HepG2 (cell line): Measurements from ENCODE around the gene METRN. TPM values are rescaled to one million over a fixed set of nuclear protein-coding genes. Genes with fewer than 3 reads are reported as not detected.

Source experiments
- CBX2 ChIP-seq, 2 experiments: fragments of 200-600 bp in 1 of 2; sonication (generic); formaldehyde crosslinking in 1 of 2; IDR thresholded peaks; 2 replicates each; pipeline versions ENCODE4 v1.7.0 to v1.8.1; 2018 to 2022; ENCODE audit warnings: low read depth in 2 of 2, low read length in 1 of 2, mild to moderate bottlenecking in 1 of 2, missing genetic modification reagents in 1 of 2
- CC2D1A ChIP-seq: sonication (generic); formaldehyde crosslinking; IDR thresholded peaks from 2 replicates; pipeline ENCODE4 v1.8.1; 2023; ENCODE audit warnings: mild to moderate bottlenecking, missing genetic modification reagents
- GABPB1 ChIP-seq: IDR thresholded peaks from 2 replicates; pipeline ENCODE4 v1.6.1; 2016; ENCODE audit warnings: mild to moderate bottlenecking, missing genetic modification reagents, moderate library complexity, missing compliant biosample characterization
- IKZF4 ChIP-seq: sonication (generic); formaldehyde crosslinking; IDR thresholded peaks from 2 replicates; pipeline ENCODE4 v1.5.1; 2020; ENCODE audit warnings: borderline replicate concordance, mild to moderate bottlenecking, low read depth, missing genetic modification reagents; ENCODE audit errors: not compliant biosample characterization
- KDM4B ChIP-seq: sonication (generic); formaldehyde crosslinking; IDR thresholded peaks from 2 replicates; pipeline ENCODE4 v1.4.0; 2020; ENCODE audit warnings: missing genetic modification reagents
- NONO ChIP-seq, 2 experiments: fragments of 450-650 bp in 1 of 2; sonication (generic) in 1 of 2; formaldehyde crosslinking in 1 of 2; IDR thresholded peaks in 1 of 2; conservative IDR thresholded peaks in 1 of 2; 2 replicates each; pipeline versions ENCODE4 v1.6.1 to v1.8.0; 2017 to 2022; ENCODE audit warnings: mild to moderate bottlenecking in 1 of 2, missing genetic modification reagents in 1 of 2, moderate library complexity in 1 of 2
- PHF8 ChIP-seq: sonication (generic); formaldehyde crosslinking; IDR thresholded peaks from 2 replicates; pipeline ENCODE4 v1.5.0; 2020; ENCODE audit warnings: missing genetic modification reagents
- SALL2 ChIP-seq: sonication (generic); formaldehyde crosslinking; IDR thresholded peaks from 2 replicates; pipeline ENCODE4 v1.8.1; 2023; ENCODE audit warnings: mild to moderate bottlenecking, missing genetic modification reagents, inconsistent platforms
- TOPORS ChIP-seq: sonication (generic); formaldehyde crosslinking; IDR thresholded peaks from 2 replicates; pipeline ENCODE4 v1.8.0; 2023; ENCODE audit warnings: mild to moderate bottlenecking, missing genetic modification reagents
- ZC3H13 ChIP-seq: sonication (generic); formaldehyde crosslinking; IDR thresholded peaks from 2 replicates; pipeline ENCODE4 v1.8.1; 2023; ENCODE audit warnings: mild to moderate bottlenecking, missing genetic modification reagents, moderate library complexity
- ZNF292 ChIP-seq: sonication (generic); formaldehyde crosslinking; IDR thresholded peaks from 2 replicates; pipeline ENCODE4 v1.8.1; 2022; ENCODE audit warnings: mild to moderate bottlenecking, low read depth, missing genetic modification reagents, borderline replicate concordance
- ZNF296 ChIP-seq: sonication (generic); formaldehyde crosslinking; conservative IDR thresholded peaks from 2 replicates; pipeline ENCODE4 v1.5.0; 2020; ENCODE audit warnings: mild to moderate bottlenecking, missing genetic modification reagents
- ZNF546 ChIP-seq: sonication (generic); formaldehyde crosslinking; conservative IDR thresholded peaks from 2 replicates; pipeline ENCODE4 v1.8.1; 2023; ENCODE audit warnings: mild to moderate bottlenecking, missing genetic modification reagents
- ZNF567 ChIP-seq: sonication (generic); formaldehyde crosslinking; IDR thresholded peaks from 2 replicates; pipeline ENCODE4 v1.8.1; 2023; ENCODE audit warnings: mild to moderate bottlenecking, missing genetic modification reagents, borderline replicate concordance
- ZNF713 ChIP-seq: sonication (generic); formaldehyde crosslinking; IDR thresholded peaks from 2 replicates; pipeline ENCODE4 v1.4.0; 2020; ENCODE audit warnings: mild to moderate bottlenecking, missing genetic modification reagents
- ZNF780A ChIP-seq: sonication (generic); formaldehyde crosslinking; IDR thresholded peaks from 2 replicates; pipeline ENCODE4 v1.8.0; 2022; ENCODE audit warnings: mild to moderate bottlenecking, missing genetic modification reagents, moderate library complexity
- ZSCAN30 ChIP-seq: sonication (generic); formaldehyde crosslinking; IDR thresholded peaks from 2 replicates; pipeline ENCODE4 v1.5.0; 2020; ENCODE audit warnings: mild to moderate bottlenecking, missing genetic modification reagents
- polyA plus RNA-seq, 8 experiments: library from polyadenylated mRNA; depleted of rRNA in 3 of 8; stranded (reverse) in 7 of 8; unstranded in 1 of 8; fragments of >200 nt; fragmentation: Illumina TruSeq in 4 of 8; extraction: Trizol in 4 of 8; gene quantifications; 2 replicates each; pipeline versions ENCODE4 v1.2.1 to v1.2.3, GENCODE V29; 2011 to 2016; ENCODE audit warnings: low read depth in 4 of 8, missing spikeins in 1 of 8, mixed read lengths in 1 of 8; ENCODE audit not compliant: insufficient read depth in 1 of 8
- total RNA-seq, 5 experiments: library from RNA; depleted of rRNA; stranded (reverse); fragments of >200 nt; fragmentation: Illumina TruSeq; extraction: Trizol; gene quantifications; 2 replicates each; pipeline ENCODE4 v1.2.3, GENCODE V29; 2016; ENCODE audit warnings: low read depth in 1 of 5
- TF ChIP-seq, protein P1 (sequence below), 2 experiments: sonication (generic) in 1 of 2; formaldehyde crosslinking in 1 of 2; IDR thresholded peaks; 2 replicates each; pipeline versions ENCODE4 v1.4.0 to v1.6.1; 2018 to 2020; ENCODE audit warnings: missing genetic modification reagents in 2 of 2, borderline replicate concordance in 1 of 2, low read depth in 1 of 2, mild to moderate bottlenecking in 1 of 2, missing biosample characterization in 1 of 2
- TF ChIP-seq, protein P2 (sequence below): sonication (generic); formaldehyde crosslinking; IDR thresholded peaks from 2 replicates; pipeline ENCODE4 v1.4.0; 2020; ENCODE audit warnings: mild to moderate bottlenecking, missing genetic modification reagents
- TF ChIP-seq, protein P3 (sequence below): sonication (generic); formaldehyde crosslinking; IDR thresholded peaks from 2 replicates; pipeline ENCODE4 v1.4.0; 2020; ENCODE audit warnings: missing genetic modification reagents

The METRN gene
- total and polyA plus RNA-seq, 2 of the 13 experiments (the other 11 are each of a cell fraction or from before 2014, with no cell fraction given) = 25.5 to 46.1 TPM

DNA sequence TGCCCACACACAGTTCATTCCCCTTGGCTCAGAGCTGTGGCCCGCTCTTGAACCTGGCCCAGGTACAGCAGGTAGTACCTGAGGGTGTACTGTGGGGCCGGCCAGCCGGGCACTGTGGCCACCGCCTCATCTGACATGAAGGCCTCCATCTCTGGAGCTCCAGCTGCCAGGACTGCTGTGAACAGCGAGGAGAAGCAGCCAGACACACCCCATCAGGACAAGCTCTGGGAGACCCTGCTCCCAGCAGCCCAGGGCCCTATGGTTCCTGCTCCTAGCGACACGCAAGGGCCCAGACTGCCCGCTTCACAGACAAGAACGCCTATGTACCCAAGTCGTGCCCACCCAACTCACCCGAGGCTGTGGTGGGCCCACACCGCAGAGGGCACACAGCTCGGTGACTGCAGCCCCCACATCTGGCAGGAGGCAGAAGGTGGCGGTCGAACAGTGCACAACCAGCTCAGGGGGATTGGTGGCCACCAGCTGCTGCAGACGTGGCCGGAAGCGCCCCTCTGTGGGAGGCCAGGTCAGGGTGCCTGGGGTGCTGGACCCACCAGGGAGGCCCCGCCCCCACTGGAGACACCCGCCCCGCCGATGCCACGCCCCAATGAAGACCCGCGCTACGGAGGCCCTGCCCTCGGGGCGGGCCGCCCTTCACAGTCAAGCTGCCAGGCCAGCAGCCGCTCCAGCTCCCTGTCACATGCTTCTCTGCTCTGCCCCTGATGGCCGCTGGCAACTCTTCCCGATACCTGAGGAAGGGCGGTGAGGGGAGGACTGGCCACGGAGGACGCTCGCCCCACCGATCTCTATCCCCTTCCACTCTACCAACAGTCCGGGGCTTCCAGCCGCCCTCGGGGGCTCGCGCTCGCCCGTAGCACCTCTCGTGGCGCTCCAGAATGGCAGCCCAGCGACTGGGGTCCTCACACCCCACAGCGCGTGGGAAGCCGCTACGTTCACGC is 35.8 kb upstream of the METRN start (continued):
- TF ChIP-seq, protein P1, sequence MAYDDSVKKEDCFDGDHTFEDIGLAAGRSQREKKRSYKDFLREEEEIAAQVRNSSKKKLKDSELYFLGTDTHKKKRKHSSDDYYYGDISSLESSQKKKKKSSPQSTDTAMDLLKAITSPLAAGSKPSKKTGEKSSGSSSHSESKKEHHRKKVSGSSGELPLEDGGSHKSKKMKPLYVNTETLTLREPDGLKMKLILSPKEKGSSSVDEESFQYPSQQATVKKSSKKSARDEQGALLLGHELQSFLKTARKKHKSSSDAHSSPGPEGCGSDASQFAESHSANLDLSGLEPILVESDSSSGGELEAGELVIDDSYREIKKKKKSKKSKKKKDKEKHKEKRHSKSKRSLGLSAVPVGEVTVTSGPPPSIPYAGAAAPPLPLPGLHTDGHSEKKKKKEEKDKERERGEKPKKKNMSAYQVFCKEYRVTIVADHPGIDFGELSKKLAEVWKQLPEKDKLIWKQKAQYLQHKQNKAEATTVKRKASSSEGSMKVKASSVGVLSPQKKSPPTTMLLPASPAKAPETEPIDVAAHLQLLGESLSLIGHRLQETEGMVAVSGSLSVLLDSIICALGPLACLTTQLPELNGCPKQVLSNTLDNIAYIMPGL (CRISPR knock-in tag; IDR thresholded peaks at IDR 0.05; ENCODE audit: borderline replicate concordance in 1 of 2, low read depth in 1 of 2) = no peak
- TF ChIP-seq GABPB1 (CRISPR knock-in tag) (peak; percentile 82), ZNF546 (peak; percentile 31; the same call in 1 of the 2 replicates), ZNF713 (no peak), KDM4B (CRISPR knock-in tag) (no peak), CBX2 (IDR thresholded peaks at IDR 0.05; ENCODE audit: low read depth, low read length) (no peak), CBX2 (CRISPR knock-in tag; IDR thresholded peaks at IDR 0.05; ENCODE audit: low read depth) (no peak), CC2D1A (CRISPR knock-in tag) (peak; percentile 22; the same call in 1 of the 2 replicates), ZNF567 (CRISPR knock-in tag) (no peak), PHF8 (CRISPR knock-in tag) (peak; percentile 50), ZNF780A (CRISPR knock-in tag) (no peak), IKZF4 (no peak), ZNF292 (CRISPR knock-in tag) (peak; percentile 48; the same call in 1 of the 2 replicates), ZSCAN30 (CRISPR knock-in tag) (no peak), NONO (IDR thresholded peaks at IDR 0.05) (no peak), NONO (CRISPR knock-in tag; conservative IDR thresholded peaks at IDR 0.05) (peak; percentile 77), TOPORS (CRISPR knock-in tag) (no peak), ZNF296 (no peak), SALL2 (no peak; the same call in 1 of the 2 replicates), ZC3H13 (peak; percentile 91)
- TF ChIP-seq, protein P2, sequence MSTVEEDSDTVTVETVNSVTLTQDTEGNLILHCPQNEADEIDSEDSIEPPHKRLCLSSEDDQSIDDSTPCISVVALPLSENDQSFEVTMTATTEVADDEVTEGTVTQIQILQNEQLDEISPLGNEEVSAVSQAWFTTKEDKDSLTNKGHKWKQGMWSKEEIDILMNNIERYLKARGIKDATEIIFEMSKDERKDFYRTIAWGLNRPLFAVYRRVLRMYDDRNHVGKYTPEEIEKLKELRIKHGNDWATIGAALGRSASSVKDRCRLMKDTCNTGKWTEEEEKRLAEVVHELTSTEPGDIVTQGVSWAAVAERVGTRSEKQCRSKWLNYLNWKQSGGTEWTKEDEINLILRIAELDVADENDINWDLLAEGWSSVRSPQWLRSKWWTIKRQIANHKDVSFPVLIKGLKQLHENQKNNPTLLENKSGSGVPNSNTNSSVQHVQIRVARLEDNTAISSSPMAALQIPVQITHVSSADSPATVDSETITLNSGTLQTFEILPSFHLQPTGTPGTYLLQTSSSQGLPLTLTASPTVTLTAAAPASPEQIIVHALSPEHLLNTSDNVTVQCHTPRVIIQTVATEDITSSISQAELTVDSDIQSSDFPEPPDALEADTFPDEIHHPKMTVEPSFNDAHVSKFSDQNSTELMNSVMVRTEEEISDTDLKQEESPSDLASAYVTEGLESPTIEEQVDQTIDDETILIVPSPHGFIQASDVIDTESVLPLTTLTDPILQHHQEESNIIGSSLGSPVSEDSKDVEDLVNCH (CRISPR knock-in tag) = no peak
- TF ChIP-seq, protein P3, sequence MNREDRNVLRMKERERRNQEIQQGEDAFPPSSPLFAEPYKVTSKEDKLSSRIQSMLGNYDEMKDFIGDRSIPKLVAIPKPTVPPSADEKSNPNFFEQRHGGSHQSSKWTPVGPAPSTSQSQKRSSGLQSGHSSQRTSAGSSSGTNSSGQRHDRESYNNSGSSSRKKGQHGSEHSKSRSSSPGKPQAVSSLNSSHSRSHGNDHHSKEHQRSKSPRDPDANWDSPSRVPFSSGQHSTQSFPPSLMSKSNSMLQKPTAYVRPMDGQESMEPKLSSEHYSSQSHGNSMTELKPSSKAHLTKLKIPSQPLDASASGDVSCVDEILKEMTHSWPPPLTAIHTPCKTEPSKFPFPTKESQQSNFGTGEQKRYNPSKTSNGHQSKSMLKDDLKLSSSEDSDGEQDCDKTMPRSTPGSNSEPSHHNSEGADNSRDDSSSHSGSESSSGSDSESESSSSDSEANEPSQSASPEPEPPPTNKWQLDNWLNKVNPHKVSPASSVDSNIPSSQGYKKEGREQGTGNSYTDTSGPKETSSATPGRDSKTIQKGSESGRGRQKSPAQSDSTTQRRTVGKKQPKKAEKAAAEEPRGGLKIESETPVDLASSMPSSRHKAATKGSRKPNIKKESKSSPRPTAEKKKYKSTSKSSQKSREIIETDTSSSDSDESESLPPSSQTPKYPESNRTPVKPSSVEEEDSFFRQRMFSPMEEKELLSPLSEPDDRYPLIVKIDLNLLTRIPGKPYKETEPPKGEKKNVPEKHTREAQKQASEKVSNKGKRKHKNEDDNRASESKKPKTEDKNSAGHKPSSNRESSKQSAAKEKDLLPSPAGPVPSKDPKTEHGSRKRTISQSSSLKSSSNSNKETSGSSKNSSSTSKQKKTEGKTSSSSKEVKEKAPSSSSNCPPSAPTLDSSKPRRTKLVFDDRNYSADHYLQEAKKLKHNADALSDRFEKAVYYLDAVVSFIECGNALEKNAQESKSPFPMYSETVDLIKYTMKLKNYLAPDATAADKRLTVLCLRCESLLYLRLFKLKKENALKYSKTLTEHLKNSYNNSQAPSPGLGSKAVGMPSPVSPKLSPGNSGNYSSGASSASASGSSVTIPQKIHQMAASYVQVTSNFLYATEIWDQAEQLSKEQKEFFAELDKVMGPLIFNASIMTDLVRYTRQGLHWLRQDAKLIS (CRISPR knock-in tag) = no peak
